ENCODE results near the gene PRDM11. TPM values are rescaled to one million over a fixed set of nuclear protein-coding genes. Genes with fewer than 3 reads are reported as not detected.

The PRDM11 gene
- total RNA-seq, 1 experiment from 2014 or later: 8.1 TPM

GRCh38 chr11:45232341-45233080 is 86.1 kb downstream of the PRDM11 start:
- intact Hi-C loops (cut with micrococcal nuclease; ENCODE audit: unreplicated experiment): loop anchor here (10.0 kb wide), 1 partner anchor 118 kb away; no protein-coding TSS in a partner anchor
- TF ChIP-seq, protein P1, sequence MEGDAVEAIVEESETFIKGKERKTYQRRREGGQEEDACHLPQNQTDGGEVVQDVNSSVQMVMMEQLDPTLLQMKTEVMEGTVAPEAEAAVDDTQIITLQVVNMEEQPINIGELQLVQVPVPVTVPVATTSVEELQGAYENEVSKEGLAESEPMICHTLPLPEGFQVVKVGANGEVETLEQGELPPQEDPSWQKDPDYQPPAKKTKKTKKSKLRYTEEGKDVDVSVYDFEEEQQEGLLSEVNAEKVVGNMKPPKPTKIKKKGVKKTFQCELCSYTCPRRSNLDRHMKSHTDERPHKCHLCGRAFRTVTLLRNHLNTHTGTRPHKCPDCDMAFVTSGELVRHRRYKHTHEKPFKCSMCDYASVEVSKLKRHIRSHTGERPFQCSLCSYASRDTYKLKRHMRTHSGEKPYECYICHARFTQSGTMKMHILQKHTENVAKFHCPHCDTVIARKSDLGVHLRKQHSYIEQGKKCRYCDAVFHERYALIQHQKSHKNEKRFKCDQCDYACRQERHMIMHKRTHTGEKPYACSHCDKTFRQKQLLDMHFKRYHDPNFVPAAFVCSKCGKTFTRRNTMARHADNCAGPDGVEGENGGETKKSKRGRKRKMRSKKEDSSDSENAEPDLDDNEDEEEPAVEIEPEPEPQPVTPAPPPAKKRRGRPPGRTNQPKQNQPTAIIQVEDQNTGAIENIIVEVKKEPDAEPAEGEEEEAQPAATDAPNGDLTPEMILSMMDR (IDR thresholded peaks at IDR 0.05; ENCODE audit: unreplicated experiment): no peak
- Mint-ChIP-seq H3K27ac (ENCODE audit: unreplicated experiment) (no peak overlapping the region), H3K4me3 (ENCODE audit: low read depth, unreplicated experiment) (no peak overlapping the region), H3K27me3 (ENCODE audit: unreplicated experiment) (peaks cover 26% of the 10 kb centered on the region), H3K36me3 (ENCODE audit: insufficient read depth, unreplicated experiment) (no peaks in the 10 kb centered on the region), H3K4me1 (ENCODE audit: low read depth, unreplicated experiment) (no peaks in the 10 kb centered on the region), H3K9me3 (ENCODE audit: low read depth, unreplicated experiment) (no peaks in the 10 kb centered on the region)
- CTCF ChIA-PET: interaction anchor here (1.0 to 1.2 kb wide), 2 partner anchors 27 to 122 kb away, joined by 3 to 9 read pairs; no protein-coding TSS in a partner anchor
- BruUV-seq (replicated peaks): no TSS peak
- DNase-seq: no peak

DNA sequence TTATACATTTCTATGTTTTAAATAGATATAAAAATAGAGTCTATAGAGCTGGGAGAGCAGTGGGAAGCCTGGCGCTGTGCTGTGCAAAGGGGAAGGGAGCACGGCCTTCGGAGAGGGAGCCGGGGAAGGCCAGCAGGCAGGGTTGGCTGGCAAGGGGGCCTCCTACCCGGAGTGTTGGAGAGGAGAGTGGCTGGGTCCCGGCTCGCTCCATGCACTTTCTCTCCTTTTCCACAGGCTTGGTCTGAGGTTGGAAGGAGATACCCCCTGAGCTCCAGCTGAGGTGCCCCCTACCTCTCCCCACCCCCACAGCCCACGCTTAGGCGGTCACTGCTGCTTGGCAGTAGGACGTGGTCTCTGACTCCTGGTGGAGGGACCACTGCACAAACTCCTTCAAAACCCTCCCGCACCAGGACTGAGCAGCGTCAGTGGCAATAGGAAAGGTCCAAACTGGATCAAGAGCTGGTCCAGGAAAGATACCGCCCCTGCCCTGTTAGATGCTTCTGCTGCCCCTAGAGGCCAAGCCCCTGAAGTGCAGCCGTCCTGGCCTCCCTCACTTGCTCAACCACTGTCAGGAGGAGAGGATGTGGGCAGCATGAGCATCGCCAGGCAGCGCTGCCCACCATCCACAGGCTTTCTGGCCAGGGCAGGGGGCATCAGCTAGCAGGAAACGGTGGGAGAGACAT is 86.8 kb downstream of the PRDM11 start:
- CTCF ChIA-PET: interaction anchor here (0.7 to 1.2 kb wide), 3 partner anchors 27 to 966 kb away, joined by 3 to 13 read pairs (median 9); no protein-coding TSS in a partner anchor
- TF ChIP-seq, protein P1 (IDR thresholded peaks at IDR 0.05; ENCODE audit: unreplicated experiment): peak; percentile 83
- no TSS peak for BruUV-seq (replicated peaks)
- Mint-ChIP-seq H3K36me3 (ENCODE audit: insufficient read depth, unreplicated experiment) (no peaks in the 10 kb centered on the region), H3K4me1 (ENCODE audit: low read depth, unreplicated experiment) (no peaks in the 10 kb centered on the region), H3K27me3 (ENCODE audit: unreplicated experiment) (peaks cover 31% of the 10 kb centered on the region), H3K4me3 (ENCODE audit: low read depth, unreplicated experiment) (no peak overlapping the region), H3K27ac (ENCODE audit: unreplicated experiment) (no peak overlapping the region), H3K9me3 (ENCODE audit: low read depth, unreplicated experiment) (no peaks in the 10 kb centered on the region)
- peak; percentile 79 for DNase-seq
- intact Hi-C loops (cut with micrococcal nuclease; ENCODE audit: unreplicated experiment): loop anchor here (10.0 kb wide), 1 partner anchor 118 kb away; no protein-coding TSS in a partner anchor

DNA sequence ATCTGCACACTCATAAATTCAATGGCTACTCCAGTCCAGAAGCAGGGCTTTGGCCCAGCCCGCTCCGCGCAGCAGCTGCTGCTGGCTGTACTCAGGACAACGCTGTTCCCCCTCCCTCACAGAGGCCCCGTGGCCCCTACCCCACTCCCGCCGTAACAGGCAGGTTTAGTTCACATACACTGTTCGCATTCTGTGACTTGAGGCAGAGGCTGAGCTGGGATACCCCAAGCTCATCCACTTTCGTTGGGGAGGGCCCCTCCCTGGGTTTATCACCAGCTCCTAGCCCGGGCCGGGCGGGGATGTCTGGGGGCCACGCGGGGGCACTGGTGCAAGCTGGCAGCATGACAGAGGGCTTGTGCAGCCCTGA is 87.3 kb downstream of the PRDM11 start:
- Mint-ChIP-seq H3K36me3 (ENCODE audit: insufficient read depth, unreplicated experiment) (no peaks in the 10 kb centered on the region), H3K27me3 (ENCODE audit: unreplicated experiment) (peaks cover 31% of the 10 kb centered on the region), H3K27ac (ENCODE audit: unreplicated experiment) (no peak overlapping the region), H3K4me1 (ENCODE audit: low read depth, unreplicated experiment) (no peaks in the 10 kb centered on the region), H3K9me3 (ENCODE audit: low read depth, unreplicated experiment) (no peaks in the 10 kb centered on the region), H3K4me3 (ENCODE audit: low read depth, unreplicated experiment) (no peak overlapping the region)
- intact Hi-C loops (cut with micrococcal nuclease; ENCODE audit: unreplicated experiment): loop anchor here (10.0 kb wide), 1 partner anchor 119 kb away; no protein-coding TSS in a partner anchor
- BruUV-seq (replicated peaks): no TSS peak
- DNase-seq: no peak
- TF ChIP-seq, protein P1 (IDR thresholded peaks at IDR 0.05; ENCODE audit: unreplicated experiment): no peak
- CTCF ChIA-PET: interaction anchor here (0.7 to 1.2 kb wide), 3 partner anchors 26 to 966 kb away, joined by 3 to 13 read pairs (median 9); no protein-coding TSS in a partner anchor

GRCh38 chr11:45234306-45235006 is 88.0 kb downstream of the PRDM11 start:
- H3K4me3 Mint-ChIP-seq (ENCODE audit: low read depth, unreplicated experiment): no peak overlapping the region
- H3K36me3 Mint-ChIP-seq (ENCODE audit: insufficient read depth, unreplicated experiment): no peaks in the 10 kb centered on the region
- BruUV-seq (replicated peaks): no TSS peak
- H3K27me3 Mint-ChIP-seq (ENCODE audit: unreplicated experiment): peaks cover 31% of the 10 kb centered on the region
- DNase-seq: no peak
- CTCF ChIA-PET: interaction anchor here (0.7 kb wide), 1 partner anchor 94 kb away, joined by 3 read pairs; no protein-coding TSS in a partner anchor
- intact Hi-C loops (cut with micrococcal nuclease; ENCODE audit: unreplicated experiment): loop anchor here (10.0 kb wide), 1 partner anchor 120 kb away; no protein-coding TSS in a partner anchor
- no peak overlapping the region for H3K27ac Mint-ChIP-seq (ENCODE audit: unreplicated experiment)
- TF ChIP-seq, protein P1 (IDR thresholded peaks at IDR 0.05; ENCODE audit: unreplicated experiment): no peak
- H3K4me1 Mint-ChIP-seq (ENCODE audit: low read depth, unreplicated experiment): no peaks in the 10 kb centered on the region
- H3K9me3 Mint-ChIP-seq (ENCODE audit: low read depth, unreplicated experiment): no peaks in the 10 kb centered on the region
